Measurements from ENCODE around the gene SLC35G2. TPM values are rescaled to one million over a fixed set of nuclear protein-coding genes. Genes with fewer than 3 reads are reported as not detected.
A peak's percentile ranks its signal among the peaks of the same experiment; 100 is the strongest.

Gene SLC35G2
- total and polyA plus RNA-seq, 2 of the 4 experiments (the other 2 are of a cell fraction): 6.6 to 7.0 TPM

GRCh38 chr3:136891934-136892855, 73.3 kb downstream of the SLC35G2 start:
- no peak overlapping the region for H2AK9ac ChIP-seq (replicated peaks; ENCODE audit: low read depth, low read length, poor library complexity)
- peaks cover 8% of the 10 kb centered on the region; the same call in 1 of the 2 replicates for H3K4me1 ChIP-seq (ENCODE audit: control insufficient read depth, insufficient read depth, low read length)
- no peak overlapping the region for H3K56ac ChIP-seq (ENCODE audit: extremely low read depth, insufficient read depth, low read length)
- no peaks in the 10 kb centered on the region for H3K27me3 ChIP-seq (ENCODE audit: control insufficient read depth, insufficient read depth, low read length)
- peak overlapping the region; percentile 32; the same call in 1 of the 2 replicates for H3K18ac ChIP-seq (ENCODE audit: low read depth, low read length)
- BruUV-seq (replicated peaks): no TSS peak
- TF ChIP-seq, protein P1, sequence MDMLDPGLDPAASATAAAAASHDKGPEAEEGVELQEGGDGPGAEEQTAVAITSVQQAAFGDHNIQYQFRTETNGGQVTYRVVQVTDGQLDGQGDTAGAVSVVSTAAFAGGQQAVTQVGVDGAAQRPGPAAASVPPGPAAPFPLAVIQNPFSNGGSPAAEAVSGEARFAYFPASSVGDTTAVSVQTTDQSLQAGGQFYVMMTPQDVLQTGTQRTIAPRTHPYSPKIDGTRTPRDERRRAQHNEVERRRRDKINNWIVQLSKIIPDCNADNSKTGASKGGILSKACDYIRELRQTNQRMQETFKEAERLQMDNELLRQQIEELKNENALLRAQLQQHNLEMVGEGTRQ (IDR thresholded peaks at IDR 0.05; ENCODE audit: low read depth, low read length): no peak
- TF ChIP-seq RCOR1 (IDR thresholded peaks at IDR 0.05; ENCODE audit: insufficient replicate concordance, low read length): no peak
- TF ChIP-seq POLR2A (IDR thresholded peaks at IDR 0.05; ENCODE audit: low read depth, low read length): no peak
- TF ChIP-seq CHD1 (IDR thresholded peaks at IDR 0.05; ENCODE audit: low read depth, low read length): no peak
- TF ChIP-seq RFX5 (IDR thresholded peaks at IDR 0.05; ENCODE audit: low read depth, low read length): no peak
- no peak for TF ChIP-seq MAZ (IDR thresholded peaks at IDR 0.05; ENCODE audit: borderline replicate concordance, low read depth, low read length)
- no peak for TF ChIP-seq SMC3 (IDR thresholded peaks at IDR 0.05; ENCODE audit: low read depth, low read length)
- no peak for TF ChIP-seq NFE2L2 (IDR thresholded peaks at IDR 0.05; ENCODE audit: low read depth, low read length)
- no peak overlapping the region for H3K4me3 ChIP-seq (ENCODE audit: insufficient read depth, low read depth, low read length)
- no peaks in the 10 kb centered on the region; the same call in none of the 2 replicates for H3K36me3 ChIP-seq (ENCODE audit: control insufficient read depth, insufficient read depth, low read length)
- dilution Hi-C loops (cut with HindIII; ENCODE audit: low sequenced_read_pairs, unreplicated experiment) (no loop called here), intact Hi-C loops (cut with micrococcal nuclease) (loop anchor here (5.0 kb wide), 1 partner anchor 1155 kb away; no protein-coding TSS in a partner anchor), in situ Hi-C loops (cut with MboI; ENCODE audit: low sequenced_read_pairs) (no loop called here)
- no peak overlapping the region for H2AFZ ChIP-seq (replicated peaks; ENCODE audit: low read length, poor library complexity)
- no peak overlapping the region for H3K23ac ChIP-seq (ENCODE audit: low read depth, low read length)
- H2BK120ac ChIP-seq (ENCODE audit: low read depth, low read length): peak overlapping the region; percentile 17; the same call in 1 of the 2 replicates
- peak overlapping the region; percentile 94; the same call in 2 of the 3 replicates for H2BK15ac ChIP-seq (ENCODE audit: low read depth, low read length)
- no peak overlapping the region for H3K9ac ChIP-seq (ENCODE audit: low read depth, low read length)
- peak overlapping the region; percentile 65; the same call in 1 of the 2 replicates for H2AK5ac ChIP-seq (ENCODE audit: low read depth, low read length)
- POLR2A ChIA-PET (ENCODE audit: unreplicated experiment): no interaction called here
- WGBS, 2 experiments (ENCODE audit: extremely low coverage in 2 of 2, insufficient read length in 1 of 2): no CpG with 5 or more reads among the region's 2 CpGs
- no peak overlapping the region for H4K91ac ChIP-seq (ENCODE audit: insufficient read depth, low read depth, low read length)
- H4K5ac ChIP-seq (ENCODE audit: low read depth, low read length): peak overlapping the region; percentile 50; the same call in 1 of the 2 replicates
- 0 out of 4 replicates have a peak overlapping the region, but pooled peaks have one; percentile 56 to 57 for H4K8ac ChIP-seq (ENCODE audit: low read depth in 2 of 2, low read length in 2 of 2)
- H3K79me1 ChIP-seq (ENCODE audit: low read depth in 1 of 2, low read length in 2 of 2): peaks cover 13 to 63% of the 10 kb centered on the region in 2 experiments
- DNase-seq: no peak
- no peak overlapping the region for H3K4me2 ChIP-seq (ENCODE audit: low read depth, low read length)
- CTCF ChIA-PET: no interaction called here
- no peak overlapping the region for H3K14ac ChIP-seq (replicated peaks; ENCODE audit: low read depth, low read length)
- peaks cover 5% of the 10 kb centered on the region for H3K9me3 ChIP-seq (ENCODE audit: control insufficient read depth, insufficient read depth, low read length)
- no peak overlapping the region for H3K27ac ChIP-seq (ENCODE audit: insufficient read depth, low read length)
- H2BK20ac ChIP-seq (ENCODE audit: low read depth, low read length): 0 out of 2 replicates have a peak overlapping the region, but pooled peaks have one; percentile 53
- H3K4ac ChIP-seq (ENCODE audit: low read depth, low read length): peak overlapping the region; percentile 66; the same call in 1 of the 2 replicates
- ATAC-seq (ENCODE audit: low read depth): no peak
- H4K20me1 ChIP-seq (ENCODE audit: insufficient read depth, low read length): peaks cover 17% of the 10 kb centered on the region
- peak overlapping the region; percentile 72 for H2BK5ac ChIP-seq (ENCODE audit: low read depth, low read length, poor library complexity, severe bottlenecking)
- peaks cover 7% of the 10 kb centered on the region for H3K9me1 ChIP-seq (ENCODE audit: insufficient read depth, low read length)

Measured in IMR-90 (cell line).